ENCODE measurements around the gene AIFM3. TPM values are rescaled to one million over a fixed set of nuclear protein-coding genes. Genes with fewer than 3 reads are reported as not detected.

AIFM3 gene
- total and polyA plus RNA-seq, 2 of the 13 experiments (the other 11 are each of a cell fraction or from before 2014, with no cell fraction given) = 9.0 to 15.3 TPM

- TF ChIP-seq SP1 (IDR thresholded peaks at IDR 0.05) = no peak
- TF ChIP-seq SP1 (CRISPR knock-in tag; IDR thresholded peaks at IDR 0.05) = no peak
- TF ChIP-seq PHF20 (CRISPR knock-in tag; IDR thresholded peaks at IDR 0.05) = no peak
- no peak for TF ChIP-seq ZNF205 (CRISPR knock-in tag; IDR thresholded peaks at IDR 0.05)
- no peak for TF ChIP-seq FUBP1 (CRISPR knock-in tag; IDR thresholded peaks at IDR 0.05; ENCODE audit: borderline replicate concordance)
- TF ChIP-seq NFYC (CRISPR knock-in tag; IDR thresholded peaks at IDR 0.05) = no peak
- TF ChIP-seq KLF9 (CRISPR knock-in tag; IDR thresholded peaks at IDR 0.05; ENCODE audit: low read depth) = no peak
- 0 out of 2 replicates have a peak, but pooled peaks have one; percentile 21 for TF ChIP-seq SSRP1 (CRISPR knock-in tag; IDR thresholded peaks at IDR 0.05)
- no peak for TF ChIP-seq ZBTB20 (CRISPR knock-in tag; IDR thresholded peaks at IDR 0.05; ENCODE audit: borderline replicate concordance, low read depth)
- TF ChIP-seq ZMYM3 (CRISPR knock-in tag; IDR thresholded peaks at IDR 0.05) = no peak
- TF ChIP-seq ZNF24 (IDR thresholded peaks at IDR 0.05) = no peak
- TF ChIP-seq MEIS1 (CRISPR knock-in tag; IDR thresholded peaks at IDR 0.05; ENCODE audit: borderline replicate concordance) = no peak
- no peak for TF ChIP-seq CC2D1A (CRISPR knock-in tag; IDR thresholded peaks at IDR 0.05)
- TF ChIP-seq DMAP1 (CRISPR knock-in tag; IDR thresholded peaks at IDR 0.05) = no peak
- peak; percentile 41; the same call in 1 of the 2 replicates for TF ChIP-seq ATF3 (CRISPR knock-in tag; IDR thresholded peaks at IDR 0.05)
- TF ChIP-seq SMAD3 (CRISPR knock-in tag; IDR thresholded peaks at IDR 0.05) = 0 out of 2 replicates have a peak, but pooled peaks have one; percentile 24
- no peak for TF ChIP-seq DRAP1 (CRISPR knock-in tag; IDR thresholded peaks at IDR 0.05)
- TF ChIP-seq ZFP90 (CRISPR knock-in tag; IDR thresholded peaks at IDR 0.05; ENCODE audit: borderline replicate concordance) = no peak
- TF ChIP-seq FOXA3 (CRISPR knock-in tag; IDR thresholded peaks at IDR 0.05) = no peak
- no peak for TF ChIP-seq ZNF576 (CRISPR knock-in tag; IDR thresholded peaks at IDR 0.05)
- TF ChIP-seq FLYWCH1 (CRISPR knock-in tag; IDR thresholded peaks at IDR 0.05) = no peak
- TF ChIP-seq GMEB2 (CRISPR knock-in tag; IDR thresholded peaks at IDR 0.05; ENCODE audit: low read depth) = no peak
- TF ChIP-seq, protein P1, sequence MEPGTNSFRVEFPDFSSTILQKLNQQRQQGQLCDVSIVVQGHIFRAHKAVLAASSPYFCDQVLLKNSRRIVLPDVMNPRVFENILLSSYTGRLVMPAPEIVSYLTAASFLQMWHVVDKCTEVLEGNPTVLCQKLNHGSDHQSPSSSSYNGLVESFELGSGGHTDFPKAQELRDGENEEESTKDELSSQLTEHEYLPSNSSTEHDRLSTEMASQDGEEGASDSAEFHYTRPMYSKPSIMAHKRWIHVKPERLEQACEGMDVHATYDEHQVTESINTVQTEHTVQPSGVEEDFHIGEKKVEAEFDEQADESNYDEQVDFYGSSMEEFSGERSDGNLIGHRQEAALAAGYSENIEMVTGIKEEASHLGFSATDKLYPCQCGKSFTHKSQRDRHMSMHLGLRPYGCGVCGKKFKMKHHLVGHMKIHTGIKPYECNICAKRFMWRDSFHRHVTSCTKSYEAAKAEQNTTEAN (CRISPR knock-in tag; conservative IDR thresholded peaks at IDR 0.05) = 0 out of 2 replicates have a peak, but pooled peaks have one; percentile 37
- no peak for TF ChIP-seq ATRX (CRISPR knock-in tag; IDR thresholded peaks at IDR 0.05; ENCODE audit: borderline replicate concordance)
- no peak for TF ChIP-seq ZNF562 (CRISPR knock-in tag; IDR thresholded peaks at IDR 0.05; ENCODE audit: borderline replicate concordance)
- no peak for TF ChIP-seq REL (CRISPR knock-in tag; conservative IDR thresholded peaks at IDR 0.05)
Measured at GRCh38 chr22:20953668-20954500, 13.2 kb upstream of the AIFM3 start (continued).
